Naive thymus-derived CD8-positive, alpha-beta T cell (primary cell): ENCODE data around the gene ZSCAN20. TPM values are rescaled to one million over a fixed set of nuclear protein-coding genes. Genes with fewer than 3 reads are reported as not detected.

Source experiments
- ATAC-seq, 2 donors: fragments of 150-1000 bp; cut with Tn5 transposase in 1 of 2; sonication (Bioruptor Pico), chemical (Tn5 transposase) in 1 of 2; 1 replicate in 1 of 2; 2 replicates in 1 of 2; pipeline ENCODE4 v1.10.0; 2021; ENCODE audit warnings: mild to moderate bottlenecking in 2 of 2, moderate library complexity in 2 of 2
- POLR2A ChIA-PET: fragments of 350-600 bp; sonication (Branson Sonifier 250); formaldehyde crosslinking; loops from one replicate; lab custom pipeline; 2021; ENCODE audit warnings: antibody characterized with exemption; lab: Charles Lee
- DNase-seq, 10 donors: peaks; one replicate each; pipeline versions ENCODE4 v3.0.0 to v3.0.0-alpha.2; 2020 to 2022
- H3K27ac Mint-ChIP-seq, 10 donors: one replicate each; pipeline ENCODE4 v1.8.0; 2020 to 2022; ENCODE audit warnings: mild to moderate bottlenecking in 10 of 10, mixed read lengths in 10 of 10, moderate library complexity in 4 of 10, inconsistent platforms in 1 of 10
- H3K27me3 Mint-ChIP-seq, 5 donors: one replicate each; pipeline ENCODE4 v1.8.0; 2021 to 2022; ENCODE audit warnings: mixed read lengths in 5 of 5
- H3K36me3 Mint-ChIP-seq, 3 donors: one replicate each; pipeline ENCODE4 v1.8.0; 2020 to 2022; ENCODE audit warnings: mixed read lengths in 3 of 3, mild to moderate bottlenecking in 2 of 3, inconsistent platforms in 1 of 3
- H3K4me1 Mint-ChIP-seq, 4 donors: one replicate each; pipeline ENCODE4 v1.8.0; 2021 to 2022; ENCODE audit warnings: mixed read lengths in 4 of 4
- H3K4me3 Mint-ChIP-seq, 10 donors: one replicate each; pipeline ENCODE4 v1.8.0; 2020 to 2022; ENCODE audit warnings: mild to moderate bottlenecking in 10 of 10, mixed read lengths in 10 of 10, moderate library complexity in 6 of 10, inconsistent platforms in 1 of 10
- H3K9me3 Mint-ChIP-seq, 9 donors: one replicate each; pipeline ENCODE4 v1.8.0; 2020 to 2022; ENCODE audit warnings: mixed read lengths in 9 of 9, mild to moderate bottlenecking in 3 of 9, inconsistent platforms in 1 of 9, moderate library complexity in 1 of 9
- polyA plus RNA-seq, 3 donors: library from polyadenylated mRNA; unstranded; fragments of 300-500 nt; fragmentation: Illumina TruSeq; gene quantifications; one replicate each; pipeline ENCODE4 v1.2.3, GENCODE V29; 2021
- total RNA-seq, 8 experiments: library from RNA in 2 of 8; stranded (reverse) in 2 of 8; gene quantifications; one replicate each; pipeline ENCODE4 v1.2.3 and lab custom pipeline; 2021 to 2026

Gene ZSCAN20
- total and polyA plus RNA-seq, 5 experiments from 2014 or later, result 0.59 to 3.5 (median 1.2) TPM

GRCh38 chr1:33435096-33435820 is 37.2 kb upstream of the ZSCAN20 start:
- DNase-seq (no peak), ATAC-seq (no peak)
- Mint-ChIP-seq H3K4me1 (peaks cover 0 to 4% (median 2%) of the 10 kb centered on the region in 4 donors), H3K9me3 (no peaks in the 10 kb centered on the region), H3K4me3 (no peak overlapping the region), H3K27ac (no peak overlapping the region), H3K27me3 (peaks cover 0 to 16% (median 3%) of the 10 kb centered on the region in 5 donors), H3K36me3 (no peaks in the 10 kb centered on the region)
- POLR2A ChIA-PET, result no interaction called here

GRCh38 chr1:33436557-33437285 is 35.7 kb upstream of the ZSCAN20 start:
- Mint-ChIP-seq H3K27ac (no peak overlapping the region), H3K4me1 (peaks cover 0 to 2% (median under 1%) of the 10 kb centered on the region in 4 donors), H3K9me3 (no peaks in the 10 kb centered on the region), H3K4me3 (no peak overlapping the region), H3K27me3 (peaks cover 4 to 31% (median 12%) of the 10 kb centered on the region in 5 donors), H3K36me3 (no peaks in the 10 kb centered on the region)
- DNase-seq, result no peak
- ATAC-seq, result no peak
- POLR2A ChIA-PET, result no interaction called here

GRCh38 chr1:33438364-33439160 is 33.9 kb upstream of the ZSCAN20 start:
- peaks cover 0 to 2% (median 0%) of the 10 kb centered on the region in 4 donors for H3K4me1 Mint-ChIP-seq
- H3K27me3 Mint-ChIP-seq, result peaks cover 4 to 36% (median 16%) of the 10 kb centered on the region in 5 donors
- ATAC-seq (no peak), DNase-seq (no peak)
- H3K4me3 Mint-ChIP-seq, result no peak overlapping the region
- no peaks in the 10 kb centered on the region for H3K9me3 Mint-ChIP-seq
- no peak overlapping the region for H3K27ac Mint-ChIP-seq
- no peaks in the 10 kb centered on the region for H3K36me3 Mint-ChIP-seq
- POLR2A ChIA-PET, result no interaction called here

GRCh38 chr1:33439662-33440061 is 32.8 kb upstream of the ZSCAN20 start:
- ATAC-seq (no peak), DNase-seq (no peak)
- H3K27me3 Mint-ChIP-seq, result peaks cover 4 to 36% (median 16%) of the 10 kb centered on the region in 5 donors
- POLR2A ChIA-PET, result no interaction called here
- no peaks in the 10 kb centered on the region for H3K9me3 Mint-ChIP-seq
- no peak overlapping the region for H3K4me3 Mint-ChIP-seq
- peaks cover 0 to 2% (median 0%) of the 10 kb centered on the region in 4 donors for H3K4me1 Mint-ChIP-seq
- no peak overlapping the region for H3K27ac Mint-ChIP-seq
- H3K36me3 Mint-ChIP-seq, result no peaks in the 10 kb centered on the region

- no peaks in the 10 kb centered on the region for H3K36me3 Mint-ChIP-seq
- no peak for ATAC-seq
- POLR2A ChIA-PET, result no interaction called here
- H3K27ac Mint-ChIP-seq, result no peak overlapping the region
- H3K4me1 Mint-ChIP-seq, result peaks cover 0 to 6% (median 0%) of the 10 kb centered on the region in 4 donors
- no peaks in the 10 kb centered on the region for H3K9me3 Mint-ChIP-seq
- no peak overlapping the region for H3K4me3 Mint-ChIP-seq
- DNase-seq, result no peak
- peaks cover 4 to 46% (median 24%) of the 10 kb centered on the region in 5 donors for H3K27me3 Mint-ChIP-seq
Measured at GRCh38 chr1:33441088-33441745, 31.2 kb upstream of the ZSCAN20 start.

- H3K27me3 Mint-ChIP-seq, result peaks cover 4 to 53% (median 30%) of the 10 kb centered on the region in 5 donors
- no peak for ATAC-seq
- H3K9me3 Mint-ChIP-seq, result no peaks in the 10 kb centered on the region
- POLR2A ChIA-PET, result no interaction called here
- H3K27ac Mint-ChIP-seq, result no peak overlapping the region
- no peak overlapping the region for H3K4me3 Mint-ChIP-seq
- H3K4me1 Mint-ChIP-seq, result peaks cover 0 to 8% (median 0%) of the 10 kb centered on the region in 4 donors
- no peaks in the 10 kb centered on the region for H3K36me3 Mint-ChIP-seq
- DNase-seq, result no peak
Measured at GRCh38 chr1:33442141-33442540, 30.3 kb upstream of the ZSCAN20 start.

- peaks cover 8 to 63% (median 36%) of the 10 kb centered on the region in 5 donors for H3K27me3 Mint-ChIP-seq
- POLR2A ChIA-PET, result no interaction called here
- DNase-seq (no peak), ATAC-seq (no peak)
- H3K27ac Mint-ChIP-seq, result peak overlapping the region in 1 of 10 donors; percentile 9
- no peaks in the 10 kb centered on the region for H3K9me3 Mint-ChIP-seq
- H3K36me3 Mint-ChIP-seq, result no peaks in the 10 kb centered on the region
- no peak overlapping the region for H3K4me3 Mint-ChIP-seq
- H3K4me1 Mint-ChIP-seq, result peaks cover 0 to 8% (median 0%) of the 10 kb centered on the region in 4 donors
Measured at GRCh38 chr1:33443080-33443704, 29.3 kb upstream of the ZSCAN20 start.

GRCh38 chr1:33443705-33444180 is 28.7 kb upstream of the ZSCAN20 start:
- Mint-ChIP-seq H3K9me3 (no peaks in the 10 kb centered on the region), H3K27ac (peak overlapping the region in 1 of 10 donors; percentile 9), H3K4me1 (peaks cover 0 to 8% (median 0%) of the 10 kb centered on the region in 4 donors), H3K4me3 (no peak overlapping the region), H3K36me3 (no peaks in the 10 kb centered on the region), H3K27me3 (peaks cover 10 to 68% (median 36%) of the 10 kb centered on the region in 5 donors)
- POLR2A ChIA-PET, result no interaction called here
- no peak for ATAC-seq
- no peak for DNase-seq

- H3K4me1 Mint-ChIP-seq, result peaks cover 0 to 8% (median 0%) of the 10 kb centered on the region in 4 donors
- POLR2A ChIA-PET, result no interaction called here
- H3K9me3 Mint-ChIP-seq, result no peaks in the 10 kb centered on the region
- no peak for ATAC-seq
- no peak for DNase-seq
- H3K27me3 Mint-ChIP-seq, result peaks cover 12 to 57% (median 39%) of the 10 kb centered on the region in 5 donors
- H3K4me3 Mint-ChIP-seq, result no peak overlapping the region
- H3K36me3 Mint-ChIP-seq, result no peaks in the 10 kb centered on the region
- H3K27ac Mint-ChIP-seq, result no peak overlapping the region
Measured at GRCh38 chr1:33445108-33445507, 27.3 kb upstream of the ZSCAN20 start.

- H3K27me3 Mint-ChIP-seq, result peaks cover 10 to 43% (median 30%) of the 10 kb centered on the region in 5 donors
- DNase-seq (no peak), ATAC-seq (no peak)
- H3K27ac Mint-ChIP-seq, result peak overlapping the region in 1 of 10 donors; percentile 15
- H3K4me3 Mint-ChIP-seq, result no peak overlapping the region
- H3K4me1 Mint-ChIP-seq, result peaks cover 0 to 6% (median 0%) of the 10 kb centered on the region in 4 donors
- no peaks in the 10 kb centered on the region for H3K36me3 Mint-ChIP-seq
- H3K9me3 Mint-ChIP-seq, result no peaks in the 10 kb centered on the region
- POLR2A ChIA-PET, result no interaction called here
Measured at GRCh38 chr1:33446590-33446989, 25.9 kb upstream of the ZSCAN20 start.

GRCh38 chr1:33454646-33455282 is 17.7 kb upstream of the ZSCAN20 start:
- Mint-ChIP-seq H3K9me3 (no peaks in the 10 kb centered on the region), H3K27ac (peak overlapping the region in 1 of 10 donors; percentile 6), H3K4me1 (peaks cover 3 to 13% (median 5%) of the 10 kb centered on the region in 4 donors), H3K36me3 (no peaks in the 10 kb centered on the region), H3K27me3 (peaks cover 4 to 12% (median 10%) of the 10 kb centered on the region in 5 donors), H3K4me3 (no peak overlapping the region)
- POLR2A ChIA-PET, result interaction anchor here (0.6 kb wide), 1 partner anchor 15 kb away, joined by 3 read pairs; no protein-coding TSS in a partner anchor
- no peak for DNase-seq
- ATAC-seq, result no peak
